ENCODE results near the gene DENND1C.
A peak's percentile ranks its signal among the peaks of the same experiment; 100 is the strongest.

DENND1C gene

DNA sequence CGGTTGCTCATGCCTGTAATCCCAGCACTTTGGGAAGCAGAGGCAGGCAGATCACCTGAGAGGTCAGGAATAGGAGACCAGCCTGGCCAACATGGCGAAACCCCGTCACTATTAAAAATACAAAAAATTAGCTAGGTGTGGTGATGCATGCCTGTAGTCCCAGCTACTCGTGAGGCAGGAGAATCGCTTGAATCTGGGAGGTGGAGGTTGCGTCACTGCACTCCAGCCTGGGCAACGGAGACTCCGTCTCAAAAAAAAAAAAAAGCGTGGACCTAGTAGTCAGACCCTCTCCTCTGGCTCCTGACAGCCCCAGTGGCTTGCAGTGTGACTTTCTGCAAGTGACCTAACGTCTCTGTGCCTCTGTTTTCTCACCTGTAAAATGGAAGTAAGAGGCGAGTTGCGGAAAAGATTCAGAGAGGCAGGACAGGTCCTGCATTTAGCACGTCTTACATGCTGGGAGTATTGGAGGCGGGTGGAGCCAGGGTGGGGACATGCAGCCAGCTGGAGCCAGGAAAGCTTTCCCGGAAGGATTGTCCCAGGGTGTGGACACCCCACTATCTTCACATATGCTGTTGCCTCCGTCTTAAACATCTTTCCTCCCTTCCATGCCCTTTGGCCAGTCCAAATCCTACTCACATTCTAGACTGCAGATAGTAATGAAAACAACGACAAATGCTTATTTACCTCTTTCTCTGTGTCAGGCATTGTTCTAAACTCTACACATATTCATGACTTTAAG, 17.6 kb upstream of the DENND1C start:
- Histone ChIP-seq H3K36me3 (peaks cover 13 to 31% (median 19%) of the 10 kb centered on the region in 11 experiments; a peak in 17 of 22 replicates), H4K20me1 (peaks cover 0 to 7% (median 0%) of the 10 kb centered on the region in 11 experiments; a peak in 2 of 22 replicates), H3K27ac (peak overlapping the region in 6 of 11 experiments; percentile 9 to 69 (median 41); a peak in 9 of 22 replicates), H3K4me3 (no peak overlapping the region), H3K9ac (peak overlapping the region in 3 of 11 experiments; percentile 22 to 47 (median 33); a peak in 3 of 22 replicates), H3K4me2 (peak overlapping the region; percentile 0 to 97 (median 44); a peak in 13 of 22 replicates), H3K27me3 (no peaks in the 10 kb centered on the region), H3K9me3 (replicated peaks in 1 of 11) (no peaks in the 10 kb centered on the region), H3K4me1 (peaks cover 30 to 56% (median 47%) of the 10 kb centered on the region in 10 experiments)
- TF ChIP-seq Cebpa-rat (IDR thresholded peaks at IDR 0.05), result 0 out of 22 replicates have a peak, but pooled peaks of 1 of the 11 experiments have one; percentile 7

- no peaks in the 10 kb centered on the region for H3K27me3 ChIP-seq
- peaks cover 13 to 35% (median 22%) of the 10 kb centered on the region in 11 experiments; a peak in 17 of 22 replicates for H3K36me3 ChIP-seq
- H4K20me1 ChIP-seq, result peaks cover 0 to 7% (median 0%) of the 10 kb centered on the region in 11 experiments; a peak in 2 of 22 replicates
- 0 out of 22 replicates have a peak, but pooled peaks of 3 of the 11 experiments have one; percentile 18 to 20 (median 19) for TF ChIP-seq Cebpa-rat (IDR thresholded peaks at IDR 0.05)
- H3K9ac ChIP-seq, result peak overlapping the region in 4 of 11 experiments; percentile 8 to 47 (median 30); a peak in 3 of 22 replicates
- H3K27ac ChIP-seq, result peak overlapping the region in 7 of 11 experiments; percentile 8 to 69 (median 40); a peak in 9 of 22 replicates
- H3K4me3 ChIP-seq, result no peak overlapping the region
- H3K4me2 ChIP-seq, result peak overlapping the region; percentile 0 to 97 (median 44); a peak in 13 of 22 replicates
- H3K4me1 ChIP-seq, result peaks cover 25 to 50% (median 43%) of the 10 kb centered on the region in 10 experiments
- H3K9me3 ChIP-seq (replicated peaks in 1 of 11), result no peaks in the 10 kb centered on the region
These were observed 16.9 kb upstream of the DENND1C start for GRCh38 chr19:6498294-6499036.

DNA sequence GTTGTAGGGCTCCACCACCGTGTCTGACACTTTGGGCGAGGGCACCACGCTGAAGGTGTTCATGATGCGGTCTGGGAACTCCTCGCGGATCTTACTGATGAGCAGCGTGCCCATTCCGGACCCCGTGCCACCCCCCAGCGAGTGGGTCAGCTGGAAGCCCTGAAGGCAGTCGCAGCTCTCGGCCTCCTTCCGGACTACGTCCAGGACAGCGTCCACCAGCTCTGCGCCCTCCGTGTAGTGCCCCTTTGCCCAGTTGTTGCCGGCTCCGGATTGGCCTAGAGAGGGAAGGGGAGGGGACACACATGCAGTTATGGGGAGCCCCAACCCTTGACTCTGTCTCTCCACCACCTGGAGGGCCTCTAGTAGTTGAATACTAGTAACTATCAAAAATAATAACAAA, 14.4 kb upstream of the DENND1C start:
- peaks cover 7 to 31% (median 25%) of the 10 kb centered on the region in 10 experiments for H3K4me1 ChIP-seq
- no peak overlapping the region for H3K9ac ChIP-seq
- no peak for TF ChIP-seq Cebpa-rat (IDR thresholded peaks at IDR 0.05)
- H3K4me2 ChIP-seq, result no peak overlapping the region
- peaks cover 0 to 1% (median 0%) of the 10 kb centered on the region in 11 experiments; a peak in 2 of 22 replicates for H4K20me1 ChIP-seq
- no peaks in the 10 kb centered on the region for H3K27me3 ChIP-seq
- H3K9me3 ChIP-seq (replicated peaks in 1 of 11), result peaks cover 7 to 16% (median 11%) of the 10 kb centered on the region in 11 experiments; a peak in 17 of 22 replicates
- peaks cover 13 to 35% (median 22%) of the 10 kb centered on the region in 11 experiments; a peak in 17 of 22 replicates for H3K36me3 ChIP-seq
- no peak overlapping the region for H3K27ac ChIP-seq
- H3K4me3 ChIP-seq, result no peak overlapping the region

GRCh38 chr19:6494438-6495036, 12.9 kb upstream of the DENND1C start:
- no peaks in the 10 kb centered on the region for H3K27me3 ChIP-seq
- H4K20me1 ChIP-seq, result no peaks in the 10 kb centered on the region
- H3K4me1 ChIP-seq, result peaks cover 0 to 24% (median 19%) of the 10 kb centered on the region in 10 experiments; a peak in 17 of 20 replicates
- no peak for TF ChIP-seq Cebpa-rat (IDR thresholded peaks at IDR 0.05)
- H3K4me2 ChIP-seq, result no peak overlapping the region
- peaks cover 7 to 18% (median 11%) of the 10 kb centered on the region in 11 experiments; a peak in 17 of 22 replicates for H3K9me3 ChIP-seq (replicated peaks in 1 of 11)
- peaks cover 13 to 35% (median 22%) of the 10 kb centered on the region in 11 experiments; a peak in 17 of 22 replicates for H3K36me3 ChIP-seq
- H3K4me3 ChIP-seq, result no peak overlapping the region
- no peak overlapping the region for H3K9ac ChIP-seq
- H3K27ac ChIP-seq, result no peak overlapping the region

- Histone ChIP-seq H3K36me3 (peaks cover 13 to 26% (median 20%) of the 10 kb centered on the region in 11 experiments; a peak in 17 of 22 replicates), H3K27ac (no peak overlapping the region), H3K4me3 (no peak overlapping the region), H3K4me1 (peaks cover 0 to 13% (median 7%) of the 10 kb centered on the region in 10 experiments; a peak in 10 of 20 replicates), H3K27me3 (no peaks in the 10 kb centered on the region), H3K4me2 (no peak overlapping the region), H3K9ac (no peak overlapping the region), H4K20me1 (no peaks in the 10 kb centered on the region), H3K9me3 (replicated peaks in 1 of 11) (peaks cover 7 to 18% (median 11%) of the 10 kb centered on the region in 11 experiments; a peak in 17 of 22 replicates)
- no peak for TF ChIP-seq Cebpa-rat (IDR thresholded peaks at IDR 0.05)
These were observed 10.4 kb upstream of the DENND1C start for GRCh38 chr19:6491802-6492592.

DNA sequence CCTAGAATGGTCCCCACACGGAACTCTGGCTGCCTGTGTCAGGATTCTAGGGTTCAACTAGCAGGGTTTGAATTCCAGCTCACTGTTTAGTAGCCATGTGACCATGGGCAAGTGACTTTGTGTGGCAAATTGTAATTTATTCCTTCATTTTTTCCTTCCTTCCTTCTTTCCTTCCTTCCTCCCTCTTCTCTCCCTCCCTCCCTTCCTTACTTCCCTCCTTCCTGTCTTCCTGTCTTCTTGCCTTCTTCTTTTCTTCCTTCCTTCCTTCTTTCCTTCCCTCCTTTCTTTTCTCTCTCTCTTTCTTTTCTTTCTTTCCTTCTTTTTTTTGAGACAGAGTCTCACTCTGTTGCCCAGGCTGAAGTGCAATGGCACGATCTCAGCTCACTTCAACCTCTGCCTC, 8.5 kb upstream of the DENND1C start:
- Histone ChIP-seq H3K4me1 (peaks cover 0 to 13% (median 7%) of the 10 kb centered on the region in 10 experiments; a peak in 10 of 20 replicates), H3K9me3 (replicated peaks in 1 of 11) (peaks cover 7 to 18% (median 11%) of the 10 kb centered on the region in 11 experiments; a peak in 17 of 22 replicates), H3K27ac (no peak overlapping the region), H3K9ac (no peak overlapping the region), H3K4me2 (peak overlapping the region in 4 of 11 experiments; percentile 16 to 66 (median 34); a peak in 6 of 22 replicates), H3K36me3 (peaks cover 4 to 15% (median 10%) of the 10 kb centered on the region in 11 experiments; a peak in 16 of 22 replicates), H3K27me3 (no peaks in the 10 kb centered on the region), H4K20me1 (no peaks in the 10 kb centered on the region), H3K4me3 (no peak overlapping the region)
- no peak for TF ChIP-seq Cebpa-rat (IDR thresholded peaks at IDR 0.05)

GRCh38 chr19:6489278-6490061, 7.9 kb upstream of the DENND1C start:
- H3K9me3 ChIP-seq (replicated peaks in 1 of 11), result peaks cover 7 to 18% (median 11%) of the 10 kb centered on the region in 11 experiments; a peak in 17 of 22 replicates
- no peak overlapping the region for H3K27ac ChIP-seq
- peaks cover 0 to 9% (median 4%) of the 10 kb centered on the region in 11 experiments; a peak in 11 of 22 replicates for H3K36me3 ChIP-seq
- H3K9ac ChIP-seq, result no peak overlapping the region; a peak in 1 of 22 replicates
- no peak for TF ChIP-seq Cebpa-rat (IDR thresholded peaks at IDR 0.05)
- H4K20me1 ChIP-seq, result no peaks in the 10 kb centered on the region
- no peak overlapping the region for H3K4me3 ChIP-seq
- no peaks in the 10 kb centered on the region for H3K27me3 ChIP-seq
- H3K4me2 ChIP-seq, result peak overlapping the region in 4 of 11 experiments; percentile 16 to 66 (median 34); a peak in 6 of 22 replicates
- H3K4me1 ChIP-seq, result peaks cover 0 to 13% (median 8%) of the 10 kb centered on the region in 10 experiments; a peak in 10 of 20 replicates

Measured in BLaER1 treated with 17β-estradiol and CSF1 and Interleukin-3, amounts not matched to agents 10 nM and 100 nM (cell line).